ENCODE data around the gene PWP1. TPM values are rescaled to one million over a fixed set of nuclear protein-coding genes. Genes with fewer than 3 reads are reported as not detected.
A peak's percentile ranks its signal among the peaks of the same experiment; 100 is the strongest.

Gene PWP1
- total and polyA plus RNA-seq, 4 donors, result 19.5 to 34.8 (median 30.4) TPM

GRCh38 chr12:107736914-107737313, 51.3 kb downstream of the PWP1 start:
- no peaks in the 10 kb centered on the region for H3K27me3 ChIP-seq (ENCODE audit: control insufficient read depth in 3 of 3, insufficient read depth in 3 of 3, low read length in 2 of 3)
- H3K4me3 ChIP-seq, result no peak overlapping the region
- H3K4me1 ChIP-seq (ENCODE audit: control insufficient read depth in 5 of 5, insufficient read depth in 5 of 5, low read length in 5 of 5), result no peaks in the 10 kb centered on the region
- H3K36me3 ChIP-seq (ENCODE audit: control insufficient read depth in 4 of 4, insufficient read depth in 4 of 4, low read length in 4 of 4), result peaks cover 39 to 68% (median 52%) of the 10 kb centered on the region in 4 donors
- no peaks in the 10 kb centered on the region for H3K9me3 ChIP-seq (ENCODE audit: control insufficient read depth in 4 of 4, insufficient read depth in 3 of 4, low read length in 3 of 4)
- WGBS, 2 donors, result 56 to 79% methylated on average over 4 of the region's 4 CpGs
- ATAC-seq (ENCODE audit: insufficient read depth, low FRiP score) (no peak), DNase-seq (no peak)
- H3K9ac ChIP-seq (ENCODE audit: insufficient read depth in 1 of 2, low read length in 2 of 2), result no peak overlapping the region
- no peak for TF ChIP-seq CTCF (IDR thresholded peaks at IDR 0.05; ENCODE audit: control extremely low read depth, extremely low read depth)
- no peak overlapping the region for H3K27ac ChIP-seq (ENCODE audit: low read depth in 1 of 2, low read length in 1 of 2)

GRCh38 chr12:107748472-107748871, 62.9 kb downstream of the PWP1 start:
- ATAC-seq (ENCODE audit: insufficient read depth, low FRiP score) (no peak), DNase-seq (no peak)
- Histone ChIP-seq H3K36me3 (ENCODE audit: control insufficient read depth in 4 of 4, insufficient read depth in 4 of 4, low read length in 4 of 4) (peaks cover 21 to 42% (median 35%) of the 10 kb centered on the region in 4 donors), H3K4me1 (ENCODE audit: control insufficient read depth in 5 of 5, insufficient read depth in 5 of 5, low read length in 5 of 5) (peaks cover 0 to 7% (median 0%) of the 10 kb centered on the region in 5 donors), H3K9me3 (ENCODE audit: control insufficient read depth in 4 of 4, insufficient read depth in 3 of 4, low read length in 3 of 4) (no peaks in the 10 kb centered on the region), H3K4me3 (no peak overlapping the region), H3K27ac (ENCODE audit: low read depth in 1 of 2, low read length in 1 of 2) (no peak overlapping the region), H3K27me3 (ENCODE audit: control insufficient read depth in 3 of 3, insufficient read depth in 3 of 3, low read length in 2 of 3) (no peaks in the 10 kb centered on the region), H3K9ac (ENCODE audit: insufficient read depth in 1 of 2, low read length in 2 of 2) (no peak overlapping the region)
- TF ChIP-seq CTCF (IDR thresholded peaks at IDR 0.05; ENCODE audit: control extremely low read depth, extremely low read depth), result no peak
- 79 to 80% methylated on average over 6 of the region's 6 CpGs for WGBS, 2 donors

- ATAC-seq (ENCODE audit: insufficient read depth, low FRiP score) (no peak), DNase-seq (no peak)
- Histone ChIP-seq H3K9me3 (ENCODE audit: control insufficient read depth in 4 of 4, insufficient read depth in 3 of 4, low read length in 3 of 4) (no peaks in the 10 kb centered on the region), H3K36me3 (ENCODE audit: control insufficient read depth in 4 of 4, insufficient read depth in 4 of 4, low read length in 4 of 4) (peaks cover 22 to 37% (median 33%) of the 10 kb centered on the region in 4 donors), H3K9ac (ENCODE audit: insufficient read depth in 1 of 2, low read length in 2 of 2) (no peak overlapping the region), H3K4me3 (no peak overlapping the region), H3K27me3 (ENCODE audit: control insufficient read depth in 3 of 3, insufficient read depth in 3 of 3, low read length in 2 of 3) (no peaks in the 10 kb centered on the region), H3K4me1 (ENCODE audit: control insufficient read depth in 5 of 5, insufficient read depth in 5 of 5, low read length in 5 of 5) (peaks cover 0 to 7% (median 0%) of the 10 kb centered on the region in 5 donors), H3K27ac (ENCODE audit: low read depth in 1 of 2, low read length in 1 of 2) (no peak overlapping the region)
- 95 to 98% methylated on average over 1 of the region's 1 CpG for WGBS, 2 donors
- TF ChIP-seq CTCF (IDR thresholded peaks at IDR 0.05; ENCODE audit: control extremely low read depth, extremely low read depth), result no peak
Observed at GRCh38 chr12:107749083-107749482, 63.5 kb downstream of the PWP1 start.

GRCh38 chr12:107759410-107759809, 73.8 kb downstream of the PWP1 start:
- peaks cover 7 to 24% (median 10%) of the 10 kb centered on the region in 4 donors for H3K36me3 ChIP-seq (ENCODE audit: control insufficient read depth in 4 of 4, insufficient read depth in 4 of 4, low read length in 4 of 4)
- H3K4me3 ChIP-seq, result no peak overlapping the region
- 47 to 56% methylated on average over 3 of the region's 3 CpGs for WGBS, 2 donors
- H3K4me1 ChIP-seq (ENCODE audit: control insufficient read depth in 5 of 5, insufficient read depth in 5 of 5, low read length in 5 of 5), result peaks cover 3 to 23% (median 12%) of the 10 kb centered on the region in 5 donors
- no peak for TF ChIP-seq CTCF (IDR thresholded peaks at IDR 0.05; ENCODE audit: control extremely low read depth, extremely low read depth)
- H3K27ac ChIP-seq (ENCODE audit: low read depth in 1 of 2, low read length in 1 of 2), result no peak overlapping the region
- H3K9ac ChIP-seq (ENCODE audit: insufficient read depth in 1 of 2, low read length in 2 of 2), result peak overlapping the region in 1 of 2 donors; percentile 32
- ATAC-seq (ENCODE audit: insufficient read depth, low FRiP score) (no peak), DNase-seq (peak in 1 of 3 donors; percentile 20)
- no peaks in the 10 kb centered on the region for H3K27me3 ChIP-seq (ENCODE audit: control insufficient read depth in 3 of 3, insufficient read depth in 3 of 3, low read length in 2 of 3)
- no peaks in the 10 kb centered on the region for H3K9me3 ChIP-seq (ENCODE audit: control insufficient read depth in 4 of 4, insufficient read depth in 3 of 4, low read length in 3 of 4)
